Endodermal cell (in vitro differentiated cells): ENCODE results near the gene FRYL. TPM values are rescaled to one million over a fixed set of nuclear protein-coding genes. Genes with fewer than 3 reads are reported as not detected.

Experiments
- DNase-seq: peaks from one replicate; pipeline ENCODE4 v3.0.0-alpha.2; 2017
- H3K27ac ChIP-seq: 2 replicates; pipeline ENCODE4 v1.5.1; 2013; ENCODE audit warnings: mild to moderate bottlenecking, low read depth, low read length, moderate library complexity
- H3K27me3 ChIP-seq: 2 replicates; pipeline ENCODE4 v1.6.1; 2013; ENCODE audit warnings: mild to moderate bottlenecking, low read length, moderate library complexity; ENCODE audit not compliant: insufficient read depth, control insufficient read depth, poor library complexity, severe bottlenecking
- H3K36me3 ChIP-seq: 2 replicates; pipeline ENCODE4 v1.7.0; 2013; ENCODE audit warnings: mild to moderate bottlenecking, low read length, moderate library complexity; ENCODE audit not compliant: control insufficient read depth, insufficient read depth
- H3K4me1 ChIP-seq: one replicate; pipeline ENCODE4 v1.7.0; 2013; ENCODE audit warnings: low read length; ENCODE audit not compliant: control insufficient read depth, insufficient read depth
- H3K4me3 ChIP-seq: 2 replicates; pipeline ENCODE4 v1.5.1; 2013; ENCODE audit warnings: mild to moderate bottlenecking, low read length, moderate library complexity
- H3K9ac ChIP-seq: 2 replicates; pipeline ENCODE4 v1.6.1; 2013; ENCODE audit warnings: mild to moderate bottlenecking, low read length, moderate library complexity; ENCODE audit not compliant: poor library complexity, severe bottlenecking; ENCODE audit errors: extremely low read depth
- H3K9me3 ChIP-seq: 2 replicates; pipeline ENCODE4 v1.6.1; 2013; ENCODE audit warnings: mild to moderate bottlenecking, low read length, moderate library complexity; ENCODE audit not compliant: control insufficient read depth
- H3K27ac Mint-ChIP-seq: 2 replicates; pipeline ENCODE4 v1.8.0; 2020; ENCODE audit warnings: mixed read lengths
- H3K27me3 Mint-ChIP-seq: 2 replicates; pipeline ENCODE4 v1.8.0; 2021; ENCODE audit warnings: mild to moderate bottlenecking, mixed read lengths; ENCODE audit not compliant: insufficient read depth
- H3K36me3 Mint-ChIP-seq: 2 replicates; pipeline ENCODE4 v1.8.0; 2020; ENCODE audit warnings: low read depth, mixed read lengths
- H3K4me1 Mint-ChIP-seq: 2 replicates; pipeline ENCODE4 v1.8.0; 2020; ENCODE audit warnings: mixed read lengths
- H3K4me3 Mint-ChIP-seq: 2 replicates; pipeline ENCODE4 v1.8.0; 2020; ENCODE audit warnings: mild to moderate bottlenecking, moderate library complexity, mixed read lengths
- H3K9me3 Mint-ChIP-seq: 2 replicates; pipeline ENCODE4 v1.8.0; 2020; ENCODE audit warnings: mild to moderate bottlenecking, mixed read lengths
- CTCF ChIP-seq: fragments of 200-600 bp; sonication (generic); conservative IDR thresholded peaks from 2 replicates; pipeline ENCODE4 v1.5.0; 2021; ENCODE audit warnings: antibody characterized with exemption, mild to moderate bottlenecking
- WGBS, 2 experiments: methylation state at CpG; one replicate each; pipeline versions ENCODE4 v1.1.5 to v1.1.7; 2013; ENCODE audit warnings: missing lambda C conversion rate in 2 of 2, mixed read lengths in 1 of 2; ENCODE audit not compliant: insufficient coverage in 1 of 2, insufficient read length in 1 of 2; 5-methylcytosine and 5-hydroxymethylcytosine counted together
- total RNA-seq, 2 donors: library from RNA; stranded (reverse); fragmentation: NEBNext Ultra II Directional in 1 of 2; extraction: Animal tissue kit (Norgen Biotek cat#: 25700) in 1 of 2; gene quantifications; 2 replicates in 1 of 2; 3 replicates in 1 of 2; pipeline ENCODE4 v1.2.1, GENCODE V29; 2021

FRYL gene
- total RNA-seq, 2 donors from 2014 or later, result 56.5 to 62.6 TPM

- peaks cover 72% of the 10 kb centered on the region for H3K36me3 Mint-ChIP-seq
- peaks cover 86% of the 10 kb centered on the region for H3K36me3 ChIP-seq
Observed at GRCh38 chr4:48526406-48526805, 253.7 kb downstream of the FRYL start.

GRCh38 chr4:48518143-48518542 is 261.9 kb downstream of the FRYL start:
- H3K4me1 Mint-ChIP-seq, result no peaks in the 10 kb centered on the region
- 92 to 97% methylated on average over 2 to 3 of the region's 3 CpGs for WGBS, 2 experiments
- Histone ChIP-seq H3K4me3 (no peak overlapping the region), H3K36me3 (peaks cover 75% of the 10 kb centered on the region), H3K27me3 (no peaks in the 10 kb centered on the region), H3K9me3 (no peaks in the 10 kb centered on the region), H3K27ac (no peak overlapping the region), H3K9ac (no peak overlapping the region), H3K4me1 (no peaks in the 10 kb centered on the region)
- H3K9me3 Mint-ChIP-seq, result no peaks in the 10 kb centered on the region
- no peak for TF ChIP-seq CTCF
- DNase-seq, result no peak
- no peaks in the 10 kb centered on the region for H3K27me3 Mint-ChIP-seq
- no peak overlapping the region for H3K4me3 Mint-ChIP-seq
- H3K27ac Mint-ChIP-seq, result no peak overlapping the region
- H3K36me3 Mint-ChIP-seq, result peaks cover 55% of the 10 kb centered on the region

More at GRCh38 chr4:48526406-48526805, 253.7 kb downstream of the FRYL start:
- Histone ChIP-seq H3K27ac (no peak overlapping the region), H3K4me3 (no peak overlapping the region), H3K9me3 (no peaks in the 10 kb centered on the region), H3K9ac (no peak overlapping the region), H3K27me3 (no peaks in the 10 kb centered on the region), H3K4me1 (no peaks in the 10 kb centered on the region)
- no peak for TF ChIP-seq CTCF
- no peaks in the 10 kb centered on the region for H3K27me3 Mint-ChIP-seq
- no peak for DNase-seq
- H3K27ac Mint-ChIP-seq, result no peak overlapping the region
- WGBS, 2 experiments, result 93% methylated on average over 1 of the region's 1 CpG; no CpG with 5 or more reads in 1 of the 2 experiments
- H3K9me3 Mint-ChIP-seq, result no peaks in the 10 kb centered on the region
- no peak overlapping the region for H3K4me3 Mint-ChIP-seq
- H3K4me1 Mint-ChIP-seq, result no peaks in the 10 kb centered on the region

- H3K36me3 ChIP-seq, result peaks cover 86% of the 10 kb centered on the region
Observed at GRCh38 chr4:48509543-48509942, 270.5 kb downstream of the FRYL start.

More at GRCh38 chr4:48509543-48509942, 270.5 kb downstream of the FRYL start:
- no peaks in the 10 kb centered on the region for H3K27me3 Mint-ChIP-seq
- Histone ChIP-seq H3K9ac (no peak overlapping the region), H3K27ac (no peak overlapping the region), H3K4me1 (no peaks in the 10 kb centered on the region), H3K27me3 (no peaks in the 10 kb centered on the region), H3K9me3 (no peaks in the 10 kb centered on the region), H3K4me3 (no peak overlapping the region)
- H3K4me3 Mint-ChIP-seq, result no peak overlapping the region
- no peak for TF ChIP-seq CTCF
- peaks cover 55% of the 10 kb centered on the region for H3K36me3 Mint-ChIP-seq
- no peaks in the 10 kb centered on the region for H3K9me3 Mint-ChIP-seq
- H3K27ac Mint-ChIP-seq, result no peak overlapping the region
- no peak for DNase-seq
- no peaks in the 10 kb centered on the region for H3K4me1 Mint-ChIP-seq
